Heart left ventricle (tissue), 16 donors: ENCODE data around the gene TMEM74B. TPM values are rescaled to one million over a fixed set of nuclear protein-coding genes. Genes with fewer than 3 reads are reported as not detected.
A peak's percentile ranks its signal among the peaks of the same experiment; 100 is the strongest.

Experiments used
- ATAC-seq, 4 donors: fragments of 200-7000 bp; cut with Tn5 transposase; one replicate each; pipeline ENCODE4 v1.9.1; 2020 to 2022; ENCODE audit warnings: moderate library complexity in 4 of 4, mild to moderate bottlenecking in 3 of 4, moderate number of reproducible peaks in 1 of 4
- DNase-seq, 5 donors: peaks; one replicate each; pipeline ENCODE4 v3.0.0-alpha.2; 2020
- H3K27ac ChIP-seq, 12 donors: fragments of 200-600 bp; sonication (generic) in 4 of 12; one replicate each; pipeline versions ENCODE4 v1.5.0 to v1.8.0; 2016 to 2022; ENCODE audit warnings: mild to moderate bottlenecking in 2 of 12
- H3K27me3 ChIP-seq, 9 donors: fragments of 200-600 bp; sonication (generic) in 2 of 9; one replicate each; pipeline versions ENCODE4 v1.5.1 to v1.8.0; 2016 to 2022; ENCODE audit warnings: mild to moderate bottlenecking in 3 of 9
- H3K36me3 ChIP-seq, 9 donors: fragments of 200-600 bp; sonication (generic) in 2 of 9; one replicate each; pipeline versions ENCODE4 v1.5.0 to v1.8.0; 2018 to 2022; ENCODE audit warnings: mild to moderate bottlenecking in 2 of 9
- H3K4me1 ChIP-seq, 12 donors: fragments of 200-600 bp; sonication (generic) in 4 of 12; one replicate each; pipeline versions ENCODE4 v1.5.0 to v1.8.0; 2016 to 2022; ENCODE audit warnings: mild to moderate bottlenecking in 3 of 12
- H3K4me3 ChIP-seq, 12 donors: fragments of 200-600 bp; sonication (generic) in 4 of 12; one replicate each; pipeline versions ENCODE4 v1.5.0 to v1.8.0; 2017 to 2022; ENCODE audit warnings: mild to moderate bottlenecking in 9 of 12, moderate library complexity in 4 of 12
- H3K9me3 ChIP-seq, 12 donors: fragments of 200-600 bp; sonication (generic) in 4 of 12; one replicate each; pipeline versions ENCODE4 v1.5.0 to v1.8.0; 2016 to 2022; ENCODE audit warnings: mild to moderate bottlenecking in 1 of 12
- POLR2A ChIP-seq, 2 donors: fragments of 450-650 bp; IDR thresholded peaks; one replicate each; pipeline ENCODE4 v1.6.1; 2017; ENCODE audit warnings: antibody characterized with exemption in 2 of 2, mild to moderate bottlenecking in 2 of 2, moderate library complexity in 2 of 2
- WGBS, 4 donors: extraction: QIAGEN DNeasy Blood & Tissue Kit in 2 of 4; methylation state at CpG; one replicate each; pipeline versions ENCODE4 v1.1.5 to v1.1.7; 2013 to 2018; 5-methylcytosine and 5-hydroxymethylcytosine counted together
- intact Hi-C, 10 donors: fragments of 100-400 bp; cut with DNase I; formaldehyde crosslinking; loops; one replicate each; pipeline versions ENCODE4 v1.11.1 to v1.14.2; 2022
- polyA plus RNA-seq, 2 donors: library from polyadenylated mRNA; stranded (reverse); fragments of 200-250 nt; gene quantifications; one replicate each; pipeline ENCODE4 v1.2.3, GENCODE V29; 2013
- total RNA-seq, 9 donors: library from RNA; depleted of rRNA in 2 of 9; stranded (reverse); fragments of >200 nt in 2 of 9; fragmentation: NEBNext Ultra II Directional in 3 of 9; extraction: Animal tissue kit (Norgen Biotek cat#: 25700) in 3 of 9; gene quantifications; one replicate each; pipeline versions ENCODE4 v1.1.0 to v1.2.4, GENCODE V29; 2016 to 2023
- TF ChIP-seq, protein P1 (sequence below), 12 donors: fragments of 200-600 bp; sonication (generic) in 4 of 12; IDR thresholded peaks; one replicate each; pipeline versions ENCODE4 v1.5.0 to v1.8.0; 2018 to 2022; ENCODE audit warnings: antibody characterized with exemption in 12 of 12, mild to moderate bottlenecking in 5 of 12
- donor health status: ischemic (EF 13 %, LVEDD 7.1; RV severe dilation, severe dysfunction).
- donor health status: healthy with polysubstance abuse.
- donor health status: DM: no; HTN: yes; CAD: no.
- donor health status: DM: no; HTN: no; CAD: no.
- donor health status: ischemic (EF 25% LVEDD 6.9; RV normal size, moderate dysfunction).
- donor health status: ischemic (EF 25% LVEDD 5.7; RV mildly dilated, moderate dysfunction).
- donor health status: healthy.
- donor health status: DM: yes; HTN: yes; CAD: no.
- donor health status: ischemic (EF 35%, LVEDD 5.7; RV mildly dilated, moderate dysfunction).
- donor health status: nonischemic (EF 11% LVEDD 7.7; RV severe dilation, severe dysfunction).
- donor health status: DM: yes; HTN: yes; CAD: no.
- donor health status: PGD.
- donor health status: ischemic (EF 29% LVEDD 5.4; RV normal size, mild dysfunction).
- donor health status: nonischemic (EF 23%, LVEDD 6.1; RV moderate dilation, normal function).

The TMEM74B gene
- total and polyA plus RNA-seq, 11 donors, result 0.55 to 6.6 (median 1.9) TPM

DNA sequence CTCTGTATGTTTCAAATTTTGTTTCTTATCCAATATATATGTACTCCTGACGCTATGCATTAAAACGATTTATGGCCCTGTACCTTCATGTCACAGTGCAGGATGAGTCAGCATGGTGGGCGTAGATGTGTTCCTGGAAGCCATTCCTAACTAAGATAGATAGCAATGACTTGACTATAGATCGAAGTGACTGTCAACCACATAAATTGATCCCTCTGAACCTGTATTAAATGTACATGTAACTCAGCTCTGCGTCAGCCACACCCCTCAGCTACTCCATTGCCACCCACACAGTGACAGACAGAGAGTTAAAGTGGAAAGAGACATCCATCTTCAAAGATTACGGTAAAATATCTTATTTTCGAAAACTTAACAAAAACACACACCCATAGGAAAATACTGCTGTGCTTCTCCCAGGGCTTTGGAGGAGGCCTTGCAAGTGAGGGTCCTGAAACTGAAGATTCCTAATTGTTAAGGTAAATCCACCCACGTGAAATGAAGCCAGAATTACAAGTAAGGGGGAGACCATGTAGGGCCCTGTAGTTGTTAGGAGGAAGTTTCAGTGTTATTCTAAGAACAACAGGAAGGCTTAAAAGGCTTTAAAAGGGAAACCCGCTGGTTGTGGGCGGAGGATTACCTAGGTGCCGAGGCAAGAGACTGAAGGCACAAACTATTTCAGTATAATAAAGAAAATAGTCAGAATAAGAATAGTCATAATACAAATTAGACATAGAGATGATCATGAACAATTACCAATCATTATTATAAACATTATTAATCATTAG lies 30.8 kb upstream of the TMEM74B start:
- H3K27me3 ChIP-seq, result peaks cover 0 to 12% (median 0%) of the 10 kb centered on the region in 9 donors
- 76 to 82% (median 78%) methylated on average over 11 of the region's 11 CpGs for WGBS, 4 donors
- no peak overlapping the region for H3K4me3 ChIP-seq
- TF ChIP-seq POLR2A (IDR thresholded peaks at IDR 0.05), result no peak
- TF ChIP-seq, protein P1, sequence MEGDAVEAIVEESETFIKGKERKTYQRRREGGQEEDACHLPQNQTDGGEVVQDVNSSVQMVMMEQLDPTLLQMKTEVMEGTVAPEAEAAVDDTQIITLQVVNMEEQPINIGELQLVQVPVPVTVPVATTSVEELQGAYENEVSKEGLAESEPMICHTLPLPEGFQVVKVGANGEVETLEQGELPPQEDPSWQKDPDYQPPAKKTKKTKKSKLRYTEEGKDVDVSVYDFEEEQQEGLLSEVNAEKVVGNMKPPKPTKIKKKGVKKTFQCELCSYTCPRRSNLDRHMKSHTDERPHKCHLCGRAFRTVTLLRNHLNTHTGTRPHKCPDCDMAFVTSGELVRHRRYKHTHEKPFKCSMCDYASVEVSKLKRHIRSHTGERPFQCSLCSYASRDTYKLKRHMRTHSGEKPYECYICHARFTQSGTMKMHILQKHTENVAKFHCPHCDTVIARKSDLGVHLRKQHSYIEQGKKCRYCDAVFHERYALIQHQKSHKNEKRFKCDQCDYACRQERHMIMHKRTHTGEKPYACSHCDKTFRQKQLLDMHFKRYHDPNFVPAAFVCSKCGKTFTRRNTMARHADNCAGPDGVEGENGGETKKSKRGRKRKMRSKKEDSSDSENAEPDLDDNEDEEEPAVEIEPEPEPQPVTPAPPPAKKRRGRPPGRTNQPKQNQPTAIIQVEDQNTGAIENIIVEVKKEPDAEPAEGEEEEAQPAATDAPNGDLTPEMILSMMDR (IDR thresholded peaks at IDR 0.05), result no peak
- H3K9me3 ChIP-seq, result no peaks in the 10 kb centered on the region
- H3K4me1 ChIP-seq, result peaks cover 0 to 7% (median 0%) of the 10 kb centered on the region in 12 donors
- H3K27ac ChIP-seq, result no peak overlapping the region
- intact Hi-C loops, result loop anchor here in 4 of 10 donors (10.0 kb wide), 4 partner anchors 101 to 401 kb away; partner anchors contain the start of gene PSMF1 (in 1 of the 4)
- ATAC-seq (no peak), DNase-seq (no peak)
- H3K36me3 ChIP-seq, result no peaks in the 10 kb centered on the region

DNA sequence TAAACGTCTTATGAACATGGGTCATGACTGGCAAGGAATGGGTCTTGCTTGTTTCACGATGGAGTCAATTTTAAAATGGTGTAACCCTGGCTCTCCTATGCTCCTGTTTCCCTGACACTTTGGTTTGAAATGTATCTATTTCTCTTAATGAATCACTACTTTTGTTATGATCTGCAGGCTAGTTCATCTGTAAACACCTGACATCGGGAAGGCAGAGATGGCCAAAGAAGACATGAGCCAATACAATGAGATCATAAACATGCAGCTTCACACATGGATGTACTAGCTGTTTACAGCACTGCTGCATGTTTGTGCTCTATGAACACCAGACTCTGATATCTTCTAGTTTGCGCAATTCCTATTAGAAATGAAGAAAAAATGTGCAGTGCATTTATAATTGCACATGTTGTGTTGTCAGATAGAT lies 30.1 kb upstream of the TMEM74B start:
- WGBS, 4 donors, result 80 to 86% (median 82%) methylated on average over 4 of the region's 4 CpGs
- peaks cover 0 to 12% (median 0%) of the 10 kb centered on the region in 9 donors for H3K27me3 ChIP-seq
- peaks cover 0 to 7% (median 0%) of the 10 kb centered on the region in 12 donors for H3K4me1 ChIP-seq
- H3K9me3 ChIP-seq, result no peaks in the 10 kb centered on the region
- intact Hi-C loops, result loop anchor here in 8 of 10 donors (5.0 to 10.0 kb wide), 8 partner anchors 38 to 400 kb away; partner anchors contain the start of gene PSMF1 (in 1 of the 8)
- no peak overlapping the region for H3K27ac ChIP-seq
- H3K36me3 ChIP-seq, result no peaks in the 10 kb centered on the region
- TF ChIP-seq POLR2A (IDR thresholded peaks at IDR 0.05), result no peak
- TF ChIP-seq, protein P1 (IDR thresholded peaks at IDR 0.05), result no peak
- H3K4me3 ChIP-seq, result no peak overlapping the region
- no peak for ATAC-seq
- no peak for DNase-seq

DNA sequence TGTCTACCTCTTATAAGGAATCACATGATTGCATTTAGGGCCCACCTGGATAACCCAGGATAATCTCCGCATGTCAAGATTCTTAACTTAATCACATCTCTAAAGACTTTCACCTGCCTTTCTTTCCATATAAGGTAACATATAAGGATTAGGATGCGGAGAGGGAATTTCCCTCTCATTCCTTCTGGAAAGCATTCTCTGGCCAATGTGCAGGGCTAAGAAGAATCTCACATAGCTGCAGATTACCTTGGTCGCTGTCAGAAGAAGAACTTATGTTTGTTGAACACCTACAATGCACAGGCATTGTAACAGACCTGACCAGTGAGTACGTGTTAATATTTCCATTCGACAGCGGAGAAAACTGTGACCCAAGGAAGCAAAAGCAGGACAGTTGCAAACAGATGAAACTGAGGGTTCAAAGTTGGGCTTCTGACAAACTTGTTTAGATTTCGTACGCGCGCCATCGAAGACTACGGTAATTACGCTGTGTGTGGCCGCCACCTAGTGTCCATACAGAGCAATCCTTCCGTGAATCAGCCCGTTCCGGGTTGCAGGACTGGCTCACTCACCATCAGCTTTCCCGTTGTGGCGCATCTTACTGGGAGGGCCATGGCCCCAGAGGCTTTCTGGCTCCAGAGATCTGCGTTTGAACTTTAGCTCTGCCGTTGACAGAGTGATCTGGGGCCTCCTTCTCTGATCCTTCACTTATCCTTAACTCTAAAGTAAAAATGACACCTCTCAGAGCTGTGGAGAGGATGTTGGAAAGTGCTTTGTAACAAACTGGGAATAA lies 28.0 kb upstream of the TMEM74B start:
- Histone ChIP-seq H3K4me1 (peaks cover 0 to 7% (median 0%) of the 10 kb centered on the region in 12 donors), H3K36me3 (no peaks in the 10 kb centered on the region), H3K9me3 (no peaks in the 10 kb centered on the region), H3K4me3 (no peak overlapping the region), H3K27ac (no peak overlapping the region), H3K27me3 (peaks cover 0 to 12% (median 0%) of the 10 kb centered on the region in 9 donors)
- TF ChIP-seq, protein P1 (IDR thresholded peaks at IDR 0.05), result peak; percentile 67 to 87 (median 80)
- TF ChIP-seq POLR2A (IDR thresholded peaks at IDR 0.05), result no peak
- intact Hi-C loops, result loop anchor here in 8 of 10 donors (2.0 to 10.0 kb wide), 10 partner anchors 36 to 398 kb away; partner anchors contain the start of gene PSMF1 (in 1 of the 8)
- WGBS, 4 donors, result 12 to 14% (median 13%) methylated on average over 21 of the region's 21 CpGs
- peak; percentile 55 to 75 (median 65) for DNase-seq
- peak in 3 of 4 donors; percentile 88 to 92 (median 91) for ATAC-seq
